Right lobe of liver (tissue), 6 donors: ENCODE measurements around the gene NUDT1. TPM values are rescaled to one million over a fixed set of nuclear protein-coding genes. Genes with fewer than 3 reads are reported as not detected.

Experiments used
- ATAC-seq, 4 donors: fragments of 200-7000 bp; cut with Tn5 transposase; one replicate each; pipeline ENCODE4 v1.9.1; 2020; ENCODE audit warnings: mild to moderate bottlenecking in 4 of 4, moderate library complexity in 4 of 4
- DNase-seq, 3 donors: peaks; one replicate each; pipeline ENCODE4 v3.0.0-alpha.2; 2020
- H3K27ac ChIP-seq, 3 donors: fragments of 200-600 bp; one replicate each; pipeline ENCODE4 v1.8.0; 2022
- H3K27me3 ChIP-seq, 2 donors: fragments of 200-600 bp; one replicate each; pipeline ENCODE4 v1.8.0; 2022
- H3K36me3 ChIP-seq, 4 donors: fragments of 200-600 bp; sonication (generic) in 1 of 4; one replicate each; pipeline versions ENCODE4 v1.5.1 to v1.8.0; 2017 to 2022; ENCODE audit warnings: control low read depth in 1 of 4
- H3K4me1 ChIP-seq, 4 donors: fragments of 200-600 bp; sonication (generic) in 1 of 4; one replicate each; pipeline versions ENCODE4 v1.5.1 to v1.8.0; 2017 to 2022; ENCODE audit warnings: control low read depth in 1 of 4
- H3K4me3 ChIP-seq, 3 donors: fragments of 200-600 bp; one replicate each; pipeline ENCODE4 v1.8.0; 2022
- H3K9me3 ChIP-seq, 4 donors: fragments of 200-600 bp; sonication (generic) in 1 of 4; one replicate each; pipeline versions ENCODE4 v1.5.1 to v1.8.0; 2017 to 2022; ENCODE audit warnings: control low read depth in 1 of 4
- POLR2A ChIP-seq: fragments of 450-650 bp; IDR thresholded peaks from one replicate; pipeline ENCODE4 v1.6.1; 2017; ENCODE audit warnings: antibody characterized with exemption, mild to moderate bottlenecking
- WGBS: methylation state at CpG from one replicate; pipeline ENCODE4 v1.1.6; 2018; ENCODE audit warnings: low coverage, low lambda C conversion rate; ENCODE audit not compliant: insufficient coverage; ENCODE audit errors: missing lambda C conversion rate; 5-methylcytosine and 5-hydroxymethylcytosine counted together
- intact Hi-C, 2 donors: fragments of 100-400 bp; cut with DNase I; formaldehyde crosslinking; loops; one replicate each; pipeline versions ENCODE4 v1.11.2 to v1.14.1; 2022
- total RNA-seq, 6 experiments: library from RNA; depleted of rRNA in 2 of 6; stranded (reverse); fragments of >200 nt in 2 of 6; fragmentation: NEBNext Ultra II Directional in 3 of 6; extraction: Animal tissue kit (Norgen Biotek cat#: 25700) in 3 of 6; gene quantifications; one replicate each; pipeline versions ENCODE4 v1.1.0 to v1.2.4, GENCODE V29; 2016 to 2023
- TF ChIP-seq, protein P1 (sequence below), 4 donors: fragments of 200-600 bp in 3 of 4; fragments of 450-650 bp in 1 of 4; IDR thresholded peaks; one replicate each; pipeline versions ENCODE4 v1.5.1 to v1.8.0; 2016 to 2022; ENCODE audit warnings: antibody characterized with exemption in 4 of 4, mild to moderate bottlenecking in 2 of 4
- donor health status: DM: no; HTN: yes; CAD: no.
- donor health status: DM: no; HTN: no; CAD: no.
- donor health status: DM: no; HTN: no; CAD: no.
- donor health status: DM: no; HTN: yes; CAD: no.
- donor health status: DM: no; HTN: yes; CAD: no.

The NUDT1 gene
- total RNA-seq, 6 experiments from 2014 or later: 1.6 to 4.1 (median 2.3) TPM

DNA sequence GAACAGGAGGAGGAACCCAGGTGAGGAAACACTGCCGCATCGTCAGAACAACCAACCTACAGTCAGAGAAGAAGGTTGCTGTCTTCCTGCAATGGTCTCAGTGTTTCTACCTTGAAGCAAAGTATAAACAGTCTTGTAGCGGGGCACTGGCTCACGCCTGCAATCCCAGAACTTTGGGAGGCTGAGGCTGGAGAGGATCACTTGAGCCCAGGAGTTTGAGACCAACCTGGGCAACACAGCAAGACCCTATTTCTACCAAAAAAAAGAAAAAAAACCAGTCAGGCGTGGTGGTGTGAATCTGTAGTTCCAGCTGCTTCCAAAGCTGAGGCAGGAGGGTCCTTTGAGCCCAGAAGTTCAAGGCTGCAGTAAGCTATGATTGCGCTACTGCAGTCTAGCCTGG, 48.9 kb downstream of the NUDT1 start:
- no peak overlapping the region for H3K27ac ChIP-seq
- H3K9me3 ChIP-seq: no peaks in the 10 kb centered on the region
- no peaks in the 10 kb centered on the region for H3K4me1 ChIP-seq
- no peaks in the 10 kb centered on the region for H3K36me3 ChIP-seq
- 95% methylated on average over 4 of the region's 6 CpGs for WGBS
- intact Hi-C loops: no loop called here
- no peaks in the 10 kb centered on the region for H3K27me3 ChIP-seq
- TF ChIP-seq, protein P1, sequence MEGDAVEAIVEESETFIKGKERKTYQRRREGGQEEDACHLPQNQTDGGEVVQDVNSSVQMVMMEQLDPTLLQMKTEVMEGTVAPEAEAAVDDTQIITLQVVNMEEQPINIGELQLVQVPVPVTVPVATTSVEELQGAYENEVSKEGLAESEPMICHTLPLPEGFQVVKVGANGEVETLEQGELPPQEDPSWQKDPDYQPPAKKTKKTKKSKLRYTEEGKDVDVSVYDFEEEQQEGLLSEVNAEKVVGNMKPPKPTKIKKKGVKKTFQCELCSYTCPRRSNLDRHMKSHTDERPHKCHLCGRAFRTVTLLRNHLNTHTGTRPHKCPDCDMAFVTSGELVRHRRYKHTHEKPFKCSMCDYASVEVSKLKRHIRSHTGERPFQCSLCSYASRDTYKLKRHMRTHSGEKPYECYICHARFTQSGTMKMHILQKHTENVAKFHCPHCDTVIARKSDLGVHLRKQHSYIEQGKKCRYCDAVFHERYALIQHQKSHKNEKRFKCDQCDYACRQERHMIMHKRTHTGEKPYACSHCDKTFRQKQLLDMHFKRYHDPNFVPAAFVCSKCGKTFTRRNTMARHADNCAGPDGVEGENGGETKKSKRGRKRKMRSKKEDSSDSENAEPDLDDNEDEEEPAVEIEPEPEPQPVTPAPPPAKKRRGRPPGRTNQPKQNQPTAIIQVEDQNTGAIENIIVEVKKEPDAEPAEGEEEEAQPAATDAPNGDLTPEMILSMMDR (IDR thresholded peaks at IDR 0.05): no peak
- no peak for TF ChIP-seq POLR2A
- no peak overlapping the region for H3K4me3 ChIP-seq
- ATAC-seq: no peak
- no peak for DNase-seq

DNA sequence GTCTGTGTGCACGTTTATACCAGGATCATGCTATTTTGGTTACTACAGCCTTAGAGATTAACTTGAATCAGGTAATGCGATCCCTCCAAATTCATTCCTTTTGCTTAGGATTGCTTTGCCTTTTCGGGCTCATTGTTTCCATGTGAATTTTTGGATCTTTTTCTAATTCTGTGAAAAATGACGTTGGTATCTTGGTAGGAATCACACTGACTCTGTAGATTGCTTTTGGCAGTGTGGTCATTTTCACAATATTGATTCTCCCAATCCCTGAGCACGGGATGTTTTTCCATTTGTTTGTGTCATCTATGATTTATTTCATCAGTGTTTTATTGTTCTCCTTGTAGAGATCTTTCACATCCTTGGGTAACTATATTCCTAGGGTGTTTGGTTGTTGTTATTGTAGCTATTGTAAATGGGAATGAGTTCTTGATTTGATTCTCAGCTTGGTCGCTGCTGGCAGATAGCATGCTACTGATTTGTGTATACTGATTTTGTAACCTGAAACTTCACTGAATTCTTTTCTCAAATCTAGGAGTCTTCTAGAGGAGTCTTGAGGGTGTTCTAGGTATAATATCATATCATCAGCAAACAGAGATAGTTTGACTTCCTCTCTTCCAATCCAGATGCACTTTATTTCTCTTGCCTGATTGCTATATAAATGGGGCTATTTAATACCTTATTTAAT, 54.1 kb downstream of the NUDT1 start:
- TF ChIP-seq, protein P1 (IDR thresholded peaks at IDR 0.05): no peak
- TF ChIP-seq POLR2A: no peak
- no peak for DNase-seq
- no peaks in the 10 kb centered on the region for H3K36me3 ChIP-seq
- intact Hi-C loops: no loop called here
- H3K9me3 ChIP-seq: no peaks in the 10 kb centered on the region
- no peaks in the 10 kb centered on the region for H3K4me1 ChIP-seq
- no peak overlapping the region for H3K4me3 ChIP-seq
- WGBS: 62% methylated on average over 6 of the region's 6 CpGs
- no peaks in the 10 kb centered on the region for H3K27me3 ChIP-seq
- no peak for ATAC-seq
- H3K27ac ChIP-seq: peak overlapping the region in 1 of 3 donors; percentile 16

DNA sequence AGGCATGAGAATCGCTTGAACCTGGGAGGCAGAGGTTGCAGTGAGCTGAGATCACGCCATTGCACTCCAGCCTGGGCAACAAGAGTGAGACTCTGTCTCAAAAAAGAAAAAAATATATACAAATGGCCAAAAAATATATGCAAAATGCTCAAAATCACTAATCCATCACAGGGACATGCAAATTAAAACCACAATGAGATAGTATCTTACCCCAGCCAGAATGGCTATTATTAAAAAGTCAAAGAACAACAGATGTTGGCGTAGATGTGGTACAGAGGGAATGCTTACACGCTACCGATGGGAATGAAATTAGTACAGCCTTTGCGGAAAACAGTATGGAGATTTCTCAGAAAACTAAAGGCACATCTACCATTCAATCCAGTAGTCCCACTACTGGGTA, 54.8 kb downstream of the NUDT1 start:
- H3K27ac ChIP-seq: no peak overlapping the region
- intact Hi-C loops: no loop called here
- H3K36me3 ChIP-seq: no peaks in the 10 kb centered on the region
- no peak for ATAC-seq
- H3K27me3 ChIP-seq: no peaks in the 10 kb centered on the region
- 92% methylated on average over 5 of the region's 6 CpGs for WGBS
- H3K4me1 ChIP-seq: no peaks in the 10 kb centered on the region
- TF ChIP-seq POLR2A: no peak
- TF ChIP-seq, protein P1 (IDR thresholded peaks at IDR 0.05): no peak
- H3K4me3 ChIP-seq: no peak overlapping the region
- DNase-seq: no peak
- H3K9me3 ChIP-seq: no peaks in the 10 kb centered on the region

DNA sequence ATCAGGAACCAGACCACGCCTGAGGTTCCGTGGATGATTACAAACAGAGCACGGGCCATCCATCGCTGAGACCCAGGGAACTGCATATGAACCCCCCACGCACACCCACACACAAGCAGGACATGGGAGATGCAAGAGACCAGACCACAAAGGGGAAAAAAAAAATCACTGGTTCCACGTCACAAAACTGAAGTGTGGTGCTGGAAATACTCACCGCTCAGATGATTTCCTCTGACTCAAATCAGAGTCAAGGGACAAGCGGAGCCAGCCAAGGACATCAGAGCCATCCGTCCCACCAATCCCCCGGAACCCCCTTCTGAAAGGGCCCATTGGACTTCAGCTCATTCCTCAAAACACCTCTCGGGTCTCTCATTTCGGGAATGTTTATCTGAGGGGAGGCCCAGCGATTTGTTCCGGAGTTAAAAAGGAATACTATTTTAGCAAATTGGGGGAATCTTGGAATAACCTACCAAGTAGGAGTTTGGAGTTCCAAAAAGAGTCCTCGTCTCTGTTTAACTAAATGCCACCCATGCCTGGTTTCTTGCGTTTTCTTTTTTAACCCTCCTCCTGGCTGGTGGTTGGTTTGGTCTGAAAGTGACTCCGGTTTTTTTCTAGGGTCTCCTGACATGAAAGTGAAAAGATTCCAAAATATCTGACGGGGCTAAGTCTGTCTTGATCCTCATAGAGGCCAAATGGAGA, 57.3 kb downstream of the NUDT1 start:
- DNase-seq (peak in 1 of 3 donors; percentile 37), ATAC-seq (peak; percentile 60 to 88 (median 84))
- no peaks in the 10 kb centered on the region for H3K4me1 ChIP-seq
- WGBS: 50% methylated on average over 15 of the region's 18 CpGs
- no peaks in the 10 kb centered on the region for H3K9me3 ChIP-seq
- H3K4me3 ChIP-seq: no peak overlapping the region
- peak overlapping the region in 2 of 3 donors; percentile 49 to 53 for H3K27ac ChIP-seq
- H3K36me3 ChIP-seq: no peaks in the 10 kb centered on the region
- TF ChIP-seq, protein P1 (IDR thresholded peaks at IDR 0.05): no peak
- peak; percentile 15 for TF ChIP-seq POLR2A
- intact Hi-C loops: no loop called here
- no peaks in the 10 kb centered on the region for H3K27me3 ChIP-seq
